DMS 273 treated with DMSO at 0.1 percent for 48 hours (cell line): ENCODE results near the gene NPAS1.
"Not testable (repeated sequence)": the region's sequence is repeated elsewhere in the genome, so short reads cannot be mapped to it uniquely, and the experiment has no call there.

Experiments
- DNase-seq: peaks from one replicate; lab custom pipeline; 2025; lab: John Stamatoyannopoulos, UW

Gene NPAS1

DNA sequence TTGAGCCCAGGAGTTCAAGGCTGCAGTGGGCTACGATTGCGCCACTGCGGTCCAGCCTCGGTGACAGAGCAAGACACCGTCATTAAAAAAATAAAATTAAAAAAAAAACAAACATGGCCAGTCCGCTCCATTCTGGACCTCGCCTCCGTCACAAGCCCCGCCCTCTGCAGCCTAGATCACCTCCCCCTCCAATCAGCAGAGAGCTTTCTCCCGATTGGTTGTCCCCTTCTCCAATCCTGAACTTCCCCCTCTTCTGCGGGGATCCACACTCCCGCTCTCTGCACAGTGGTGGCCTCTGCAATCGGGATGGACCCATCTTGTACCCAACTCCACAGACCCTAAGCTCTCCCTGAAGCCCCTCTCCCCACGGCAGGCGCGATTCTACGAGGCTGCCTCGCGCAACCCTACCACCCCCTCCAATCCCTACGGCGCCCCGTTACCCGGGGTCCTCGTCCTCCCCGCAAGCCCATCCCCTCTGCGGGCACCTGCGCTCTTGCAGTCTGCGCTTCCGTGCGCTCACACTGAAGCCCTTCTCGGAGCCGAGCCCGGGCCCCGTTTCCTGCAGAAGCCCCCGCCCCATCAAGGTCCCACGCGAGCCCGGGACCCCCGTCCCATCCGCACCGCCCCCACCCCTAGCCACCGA lies 28.2 kb downstream of the NPAS1 start:
- peak; percentile 75 for DNase-seq

DNA sequence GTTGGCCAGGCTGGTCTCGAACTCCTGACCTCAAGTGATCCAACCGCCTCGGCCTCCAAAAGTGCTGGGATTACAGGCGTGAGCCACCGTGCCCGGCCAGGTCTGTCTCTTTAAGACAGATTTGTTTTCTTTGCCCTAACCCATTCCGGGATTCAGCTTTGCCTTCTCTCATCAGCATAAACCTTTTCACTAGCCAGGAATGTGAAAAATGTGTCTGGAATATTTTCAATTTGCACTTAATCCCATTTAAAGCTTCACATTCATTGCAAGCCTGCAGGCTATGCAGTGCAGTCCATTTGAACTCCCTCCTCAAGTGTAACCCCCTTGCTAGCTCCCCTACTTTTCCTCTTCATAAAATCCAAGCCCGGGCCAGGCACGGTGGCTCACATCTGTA lies 29.7 kb downstream of the NPAS1 start:
- no peak for DNase-seq

DNA sequence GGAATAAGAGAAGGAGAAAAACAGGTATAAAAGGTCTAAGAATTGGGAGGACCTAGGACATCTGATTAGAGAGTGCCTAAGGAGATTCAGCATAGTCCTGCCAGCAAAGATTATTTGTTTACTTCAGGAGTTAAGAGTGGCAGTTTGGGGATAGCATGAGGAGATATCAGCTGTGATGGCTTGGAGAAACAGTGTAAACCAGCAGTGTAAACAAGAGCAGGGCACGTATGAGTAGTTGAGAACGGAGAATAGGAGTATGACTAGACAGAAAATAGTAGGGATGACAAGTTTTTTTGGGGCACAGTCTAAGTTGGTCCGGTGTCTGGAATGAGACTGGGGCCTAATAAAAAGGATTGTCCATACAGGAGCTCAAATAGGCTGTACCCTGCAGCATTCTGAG lies 30.9 kb downstream of the NPAS1 start:
- not testable (repeated sequence) for DNase-seq

DNA sequence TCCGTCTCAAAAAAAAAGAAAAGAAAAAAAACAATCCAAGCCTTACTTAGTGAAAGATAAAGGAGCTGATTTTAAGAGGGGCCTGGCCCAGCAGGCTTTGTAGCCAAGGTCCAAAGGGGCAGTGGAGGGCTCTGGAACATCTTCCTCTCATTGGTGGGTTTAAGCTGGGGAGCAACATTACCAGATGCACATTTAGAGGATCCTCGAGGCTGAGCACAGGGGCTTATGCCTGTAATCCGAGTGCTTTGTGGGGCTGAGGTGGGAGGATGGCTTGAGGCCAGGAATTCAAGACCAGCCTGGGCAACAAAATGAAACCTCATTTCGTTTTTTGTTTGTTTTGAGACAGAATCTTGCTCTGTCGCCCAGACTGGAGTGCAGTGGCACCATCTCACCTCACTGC lies 36.8 kb downstream of the NPAS1 start:
- DNase-seq = no peak

DNA sequence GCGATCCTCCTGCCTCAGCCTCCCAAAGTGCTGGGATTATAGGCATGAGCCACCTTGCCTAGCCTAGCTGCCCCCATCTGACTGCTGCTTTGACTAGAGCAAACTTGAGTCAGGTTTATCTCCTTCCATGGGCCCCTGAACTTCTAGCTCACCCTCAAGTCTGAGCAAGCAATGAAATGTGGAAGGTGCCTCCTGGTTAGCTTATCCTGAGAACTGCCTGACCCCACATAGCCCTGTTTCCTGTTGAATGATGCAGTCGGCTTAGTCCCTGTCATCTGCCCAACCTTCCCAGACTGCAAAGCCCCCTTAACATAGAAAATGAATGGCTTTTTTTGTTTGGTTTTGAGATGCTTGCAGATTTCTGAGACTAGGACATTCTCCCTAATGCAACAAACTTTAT lies 37.7 kb downstream of the NPAS1 start:
- no peak for DNase-seq

DNA sequence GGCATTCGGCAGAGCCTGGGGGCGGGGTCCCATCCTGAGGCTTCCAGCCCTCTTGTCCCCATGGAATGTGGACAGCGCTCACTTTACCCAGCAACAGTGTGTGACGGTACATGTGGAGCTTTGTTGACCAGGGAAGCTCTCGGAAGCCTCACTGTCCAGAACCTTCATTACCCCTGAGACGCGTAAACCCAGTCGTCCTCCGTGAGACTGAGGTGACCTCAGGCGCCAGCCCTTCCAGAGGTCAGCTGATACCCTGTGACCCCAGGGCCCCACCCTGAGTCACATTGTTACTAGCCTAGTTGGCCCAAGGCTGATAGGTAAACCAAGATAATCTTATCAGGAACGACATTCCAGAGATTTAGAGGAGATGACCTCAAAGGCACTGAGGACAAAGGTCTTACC lies 39.0 kb downstream of the NPAS1 start:
- DNase-seq = no peak

DNA sequence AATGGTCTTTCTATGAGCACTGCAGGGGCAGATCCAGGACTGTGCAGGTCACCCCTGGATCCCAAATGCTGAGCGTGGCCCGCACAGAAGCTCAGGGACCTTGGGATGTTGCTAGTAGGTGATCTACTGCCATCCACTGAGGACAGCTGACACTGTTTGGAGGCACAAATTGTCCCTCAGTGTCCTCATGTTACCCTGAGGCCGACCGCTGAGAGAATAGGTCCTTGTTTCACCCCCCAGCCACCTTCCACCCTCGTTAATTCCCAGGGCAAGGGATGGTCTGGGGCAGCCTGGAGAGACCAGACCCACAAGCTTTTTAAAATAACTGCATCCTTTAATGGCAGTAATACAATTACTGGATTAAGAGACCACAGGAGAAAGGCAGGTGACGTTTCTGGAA lies 44.2 kb downstream of the NPAS1 start:
- DNase-seq = no peak

DNA sequence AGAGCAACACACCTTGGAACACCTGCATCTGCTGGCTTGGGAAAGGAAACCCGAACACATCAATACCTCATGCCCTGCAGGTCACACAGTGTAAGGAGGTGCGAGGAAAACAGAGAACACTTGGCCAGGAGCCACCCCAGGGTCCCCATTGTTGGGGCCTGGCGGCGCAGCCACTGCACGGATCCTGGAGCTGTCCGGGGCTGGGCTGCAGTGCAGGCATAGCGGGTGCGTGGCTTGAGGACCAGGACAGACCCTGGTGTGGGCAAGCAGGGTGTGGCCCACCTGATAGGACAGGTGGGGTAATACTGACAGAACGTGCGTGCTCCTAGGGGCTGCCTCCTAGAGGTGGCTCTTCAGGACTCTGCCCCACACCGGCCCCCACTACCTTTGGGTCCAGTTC lies 45.6 kb downstream of the NPAS1 start:
- DNase-seq = no peak

DNA sequence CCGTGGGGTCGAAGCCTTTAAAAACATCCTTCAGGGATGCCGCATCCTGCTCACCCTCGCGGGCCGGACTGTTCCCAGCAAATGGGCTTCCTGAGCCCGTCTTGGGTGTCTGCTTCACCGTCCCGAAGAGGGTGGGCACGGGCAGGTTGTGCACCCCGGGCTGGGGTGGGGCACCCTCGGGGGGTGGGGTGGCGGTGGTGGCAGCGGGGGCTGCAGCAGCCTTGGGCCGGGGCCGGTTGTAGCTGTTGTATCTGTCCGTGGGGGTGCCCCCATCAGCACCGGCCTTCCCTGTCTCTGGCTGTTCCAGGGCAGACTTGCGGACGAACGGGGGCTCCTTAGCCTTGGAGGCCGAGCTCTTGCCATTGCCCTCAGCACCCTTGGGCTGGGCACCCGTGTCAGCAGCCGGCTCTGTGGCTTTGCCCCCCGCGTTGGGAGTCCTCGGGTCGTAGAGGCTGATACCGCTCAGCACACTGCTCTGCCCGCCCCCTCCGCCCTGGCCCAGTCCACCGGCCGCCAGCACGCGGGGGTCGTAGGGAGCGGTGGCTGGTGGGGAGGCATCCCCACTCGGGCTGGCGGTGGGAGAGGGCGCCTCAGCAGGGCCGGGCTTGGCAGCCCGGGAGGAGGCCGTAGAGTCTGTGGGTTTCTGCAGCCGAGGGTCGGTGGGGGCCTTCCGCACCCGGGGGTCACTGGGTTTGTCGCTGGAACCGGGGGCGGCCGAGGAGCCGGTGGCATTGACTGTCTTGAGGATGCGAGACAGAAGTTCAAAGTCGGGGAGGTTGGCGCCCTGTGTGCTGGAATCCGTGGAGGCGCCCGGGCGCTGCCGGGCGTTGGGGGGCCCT lies 47.0 kb downstream of the NPAS1 start:
- no peak for DNase-seq

DNA sequence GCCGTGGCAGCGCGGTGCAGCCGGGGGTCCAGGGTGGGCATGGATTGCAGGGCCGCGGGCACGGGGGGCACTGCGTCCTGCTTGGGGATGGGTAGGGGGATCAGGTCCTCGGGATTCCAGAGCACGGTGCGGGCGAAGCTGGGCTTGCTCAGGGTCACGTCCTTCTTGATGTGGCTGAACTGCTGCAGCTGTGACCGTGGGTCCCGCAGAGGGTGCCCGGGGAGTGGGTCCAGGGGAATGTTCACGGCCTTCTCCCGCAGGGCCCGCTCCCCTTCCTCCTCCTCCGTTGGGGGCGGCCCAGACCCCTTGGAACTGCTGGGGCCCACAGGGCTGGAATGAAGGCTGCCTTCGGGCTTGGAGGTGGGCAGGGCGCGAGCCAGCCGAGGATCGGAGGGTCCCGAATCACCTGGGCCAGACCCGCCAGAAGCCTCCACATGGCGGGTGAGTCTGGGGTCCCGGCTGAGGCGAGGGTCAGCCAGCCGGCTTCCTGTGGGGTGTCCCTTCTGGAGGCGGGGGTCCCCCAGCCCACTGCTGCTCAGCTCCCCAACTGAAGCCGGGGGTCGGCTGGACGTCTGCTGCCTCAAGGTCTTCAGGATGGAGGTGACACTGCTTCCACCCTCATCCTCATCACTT lies 47.7 kb downstream of the NPAS1 start:
- no peak for DNase-seq

DNA sequence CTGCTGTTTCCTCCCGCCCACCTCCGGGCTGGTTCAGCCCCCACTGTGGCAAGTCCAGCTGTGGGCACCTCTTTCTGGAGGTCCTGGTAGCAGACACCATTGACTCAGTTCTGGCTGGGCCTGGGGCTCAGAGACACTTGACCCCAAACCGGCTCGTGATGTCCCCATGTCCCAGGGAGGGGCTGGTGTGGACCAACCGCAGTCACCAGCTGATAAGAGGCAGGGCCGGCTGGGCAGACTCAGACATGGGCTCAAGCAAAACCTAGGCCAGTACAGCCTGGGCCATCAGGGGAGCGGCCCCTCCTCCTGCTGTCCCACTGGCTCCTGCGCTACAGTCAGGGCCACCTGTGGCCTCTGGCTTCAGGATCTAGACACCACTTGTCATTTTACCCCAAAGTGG lies 48.6 kb downstream of the NPAS1 start:
- DNase-seq = no peak

DNA sequence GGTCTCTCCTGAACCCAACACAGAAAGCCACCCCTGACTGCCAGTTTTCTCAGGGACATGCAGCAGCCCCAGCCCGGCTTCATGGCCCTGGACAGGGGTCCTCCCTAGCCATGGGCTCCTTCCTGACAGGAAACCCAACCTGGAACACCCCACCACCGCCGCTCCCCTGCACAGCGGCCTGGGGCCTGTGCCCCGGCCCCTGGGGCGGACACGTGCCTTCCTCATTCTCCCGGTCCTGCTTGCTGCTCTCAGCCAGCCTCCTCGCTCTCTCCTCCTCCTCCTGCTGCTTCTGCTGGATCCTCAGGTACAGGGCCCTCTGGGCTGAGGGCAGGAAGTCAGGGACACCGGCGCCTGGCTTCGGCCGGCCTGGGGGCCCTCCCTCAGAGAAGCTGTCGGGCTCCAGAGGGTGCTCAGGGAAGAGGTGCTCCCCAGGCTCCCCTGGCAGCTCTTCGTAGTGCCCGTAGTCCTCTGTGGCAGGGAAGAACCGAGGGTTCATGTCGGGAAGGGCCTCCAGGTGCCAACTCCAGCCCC lies 49.3 kb downstream of the NPAS1 start:
- no peak for DNase-seq

DNA sequence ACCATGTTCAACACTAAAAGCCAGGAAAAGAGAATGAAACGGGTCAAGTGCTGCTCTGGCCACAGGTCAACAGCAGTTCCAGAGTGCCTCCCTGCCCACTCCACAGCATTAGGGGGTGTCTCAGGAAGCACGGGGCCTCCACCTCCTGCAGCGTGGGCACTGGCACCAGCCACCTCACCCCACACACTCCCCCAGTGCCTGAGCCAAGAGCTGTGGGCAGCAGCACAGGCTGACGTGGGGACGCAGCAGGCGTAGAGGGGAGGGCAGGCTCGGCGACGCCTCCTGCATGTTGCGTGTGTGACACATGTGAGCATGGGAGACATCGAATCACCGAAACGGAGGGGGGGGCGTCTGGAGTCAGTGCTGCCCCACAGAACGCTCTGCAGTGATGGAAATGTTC lies 50.2 kb downstream of the NPAS1 start:
- DNase-seq = no peak

DNA sequence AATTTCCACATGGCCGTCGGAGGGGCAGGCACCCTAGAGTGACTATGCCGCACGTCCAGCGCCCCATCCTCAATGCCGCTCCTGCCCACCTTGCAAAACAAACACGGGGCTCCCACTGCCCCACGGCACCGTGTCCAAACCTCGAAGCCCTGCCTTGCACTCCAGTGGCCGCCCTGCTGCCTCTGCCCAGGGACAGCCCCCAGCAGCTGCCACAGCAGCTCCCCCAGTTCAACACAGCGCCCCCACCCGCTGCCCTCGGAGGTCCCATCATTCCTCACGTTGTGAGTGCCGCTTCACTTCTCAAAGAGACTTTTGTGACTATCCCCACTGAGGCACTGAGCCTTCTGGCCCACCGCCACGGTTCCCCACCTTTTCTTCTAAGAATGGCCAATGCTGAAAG lies 51.1 kb downstream of the NPAS1 start:
- no peak for DNase-seq

DNA sequence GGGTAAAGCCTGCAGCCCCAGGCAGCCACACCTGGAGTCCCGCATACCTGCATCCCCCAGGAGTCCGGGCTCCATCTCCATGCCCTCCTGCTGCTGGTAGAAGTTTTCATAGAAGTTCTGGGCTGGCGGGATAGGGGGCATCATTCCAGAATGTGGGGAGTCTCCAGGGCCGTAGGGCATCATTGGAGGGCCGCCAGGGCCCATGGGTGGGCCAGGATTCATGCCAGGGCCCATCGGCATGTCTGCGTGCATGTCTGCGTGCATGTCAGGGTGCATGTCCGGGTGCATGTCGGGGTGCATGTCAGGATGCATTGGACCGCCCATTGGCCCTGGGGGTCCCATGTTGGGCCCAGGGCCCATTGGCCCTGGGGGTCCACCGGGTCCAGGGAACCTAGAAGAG lies 52.1 kb downstream of the NPAS1 start:
- no peak for DNase-seq

DNA sequence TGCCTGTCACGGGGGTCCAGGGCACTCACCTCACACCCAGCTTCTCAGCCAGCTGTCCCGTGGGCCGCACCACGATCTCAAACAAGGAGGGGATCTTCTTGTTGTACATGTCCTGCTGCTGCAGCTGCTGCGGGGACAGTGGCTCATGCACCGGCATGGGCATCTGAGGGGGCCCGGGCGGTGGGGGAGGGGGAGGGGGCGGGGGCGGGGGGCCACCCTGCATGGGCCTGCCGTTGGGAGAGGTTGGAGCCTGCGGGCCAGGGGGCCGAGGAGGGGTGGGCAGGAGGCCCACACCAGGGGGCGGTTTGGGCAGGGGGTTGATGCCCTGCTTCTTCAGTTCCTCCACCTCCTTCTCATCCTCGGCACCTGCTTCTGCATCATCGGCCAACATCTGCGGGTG lies 52.7 kb downstream of the NPAS1 start:
- no peak for DNase-seq

DNA sequence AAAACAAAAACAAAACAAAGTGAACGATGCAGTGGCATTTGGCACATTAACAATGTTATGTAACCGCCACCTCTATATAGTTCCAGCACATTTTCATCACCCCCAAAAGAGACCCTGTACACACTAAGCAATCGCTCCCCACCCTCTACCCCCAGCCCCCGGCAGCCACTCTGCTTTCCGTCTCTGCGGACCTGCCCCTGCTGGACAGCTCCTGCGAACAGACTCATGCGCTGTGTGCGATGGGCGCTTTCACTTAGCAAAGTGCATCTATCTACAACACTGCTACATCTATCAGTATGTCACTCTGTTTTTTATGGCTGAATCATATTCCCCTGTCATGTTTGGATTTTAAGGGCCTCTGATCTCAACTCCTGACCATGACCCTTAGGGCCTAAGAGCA lies 53.9 kb downstream of the NPAS1 start:
- DNase-seq = no peak

DNA sequence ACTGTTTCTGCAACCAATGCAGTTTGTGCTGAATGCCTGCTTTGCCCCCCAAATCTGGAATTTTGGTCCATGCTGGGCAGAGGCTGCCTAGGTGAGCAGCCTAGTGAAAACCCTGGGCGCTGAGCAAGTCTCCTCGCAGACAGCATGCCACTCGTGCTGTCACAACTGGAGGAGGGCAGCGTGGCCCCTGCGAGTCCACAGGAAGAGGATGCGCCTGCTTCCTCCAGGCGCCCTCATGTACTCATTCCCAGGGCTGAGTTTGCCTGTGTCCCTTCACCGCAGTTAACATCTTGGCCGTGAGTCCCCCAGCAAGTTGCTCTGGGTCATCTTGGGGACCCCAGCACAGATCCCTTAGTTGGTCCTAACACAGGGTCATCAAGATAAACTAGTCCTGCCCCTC lies 55.0 kb downstream of the NPAS1 start:
- DNase-seq = no peak

DNA sequence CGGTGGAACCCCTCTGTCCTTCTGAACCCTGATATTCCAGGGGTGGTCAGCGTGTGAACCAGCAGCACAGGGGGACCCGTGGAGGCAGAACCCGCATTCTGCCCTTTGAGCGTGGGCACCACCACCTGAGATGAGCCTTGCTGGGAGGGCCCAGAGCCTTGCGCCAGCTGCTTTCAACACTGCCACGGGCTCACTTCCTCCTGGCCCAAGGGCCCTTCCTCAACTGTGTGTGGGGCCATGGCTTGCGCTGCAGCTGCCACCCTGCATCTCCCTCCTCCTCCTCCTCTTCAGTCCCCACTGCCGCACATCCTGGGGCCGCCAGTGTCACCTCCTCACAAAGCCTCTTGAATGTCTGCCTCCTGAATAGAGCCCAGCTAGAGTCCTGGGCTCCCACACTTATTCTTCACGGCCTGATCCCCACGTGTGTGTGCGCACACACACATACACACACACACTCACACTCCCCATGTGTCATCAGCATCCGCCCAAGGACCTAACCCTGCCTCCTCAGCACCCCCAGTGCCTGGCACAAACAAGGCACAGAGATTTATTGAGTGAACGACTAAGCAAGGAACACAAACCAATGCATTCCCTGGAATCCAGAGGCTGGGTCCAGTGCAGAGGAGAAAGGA lies 55.7 kb downstream of the NPAS1 start:
- DNase-seq = no peak

DNA sequence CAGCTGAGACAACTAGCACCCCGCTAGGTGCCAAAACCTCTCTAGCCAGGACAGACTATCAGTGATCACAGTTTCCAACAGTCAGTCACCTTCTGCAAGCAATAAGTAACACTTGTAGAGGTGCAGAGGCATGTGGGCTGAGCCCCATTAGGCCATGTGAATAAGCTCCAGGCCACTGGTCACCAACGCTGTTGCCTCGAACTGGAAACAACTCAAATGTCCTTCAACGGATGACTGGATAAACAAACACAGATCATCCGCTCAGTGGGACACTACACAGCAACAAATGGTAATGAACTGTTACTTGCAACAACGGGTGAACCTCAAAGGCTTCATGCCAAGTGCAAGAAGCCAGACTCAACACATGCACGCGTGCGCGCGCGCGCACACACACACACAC lies 56.3 kb downstream of the NPAS1 start:
- no peak for DNase-seq

DNA sequence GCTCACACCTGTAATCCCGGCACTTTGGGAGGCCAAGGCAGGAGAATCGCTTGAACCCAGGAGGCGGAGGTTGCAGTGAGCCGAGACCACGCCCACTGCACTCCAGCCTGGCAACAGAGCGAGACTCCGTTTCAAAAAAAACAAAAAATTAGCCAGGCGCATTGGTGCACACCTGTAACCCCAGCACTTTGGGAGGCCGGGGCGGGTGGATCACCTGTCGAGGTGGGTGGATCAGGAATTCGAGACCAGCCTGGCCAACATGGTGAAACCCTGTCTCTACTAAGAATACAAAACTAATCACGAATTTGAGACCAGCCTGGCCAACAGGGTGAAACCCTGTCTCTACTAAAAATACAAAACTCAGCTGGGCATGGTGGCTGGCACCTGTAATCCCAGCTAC lies 58.7 kb downstream of the NPAS1 start:
- DNase-seq = not testable (repeated sequence)

DNA sequence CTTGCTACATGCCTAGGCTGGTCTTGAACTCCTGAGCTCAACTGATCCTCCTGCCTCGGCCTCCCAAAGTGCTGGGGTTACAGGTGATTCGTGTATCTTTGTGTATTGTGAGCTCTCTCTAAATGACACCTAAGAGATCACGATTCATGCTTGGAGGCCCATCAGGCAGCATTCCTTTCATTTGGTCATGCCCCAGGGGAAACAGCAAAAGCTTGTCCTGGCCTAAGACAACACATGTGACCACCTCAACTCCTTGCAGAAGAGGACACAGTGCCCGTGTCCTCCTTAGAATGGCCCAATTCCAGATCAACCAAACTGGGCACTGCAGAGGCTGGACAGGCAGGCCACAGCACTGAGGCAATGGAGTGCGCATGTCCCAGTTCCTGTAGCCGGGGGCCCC lies 61.5 kb downstream of the NPAS1 start:
- DNase-seq = no peak

DNA sequence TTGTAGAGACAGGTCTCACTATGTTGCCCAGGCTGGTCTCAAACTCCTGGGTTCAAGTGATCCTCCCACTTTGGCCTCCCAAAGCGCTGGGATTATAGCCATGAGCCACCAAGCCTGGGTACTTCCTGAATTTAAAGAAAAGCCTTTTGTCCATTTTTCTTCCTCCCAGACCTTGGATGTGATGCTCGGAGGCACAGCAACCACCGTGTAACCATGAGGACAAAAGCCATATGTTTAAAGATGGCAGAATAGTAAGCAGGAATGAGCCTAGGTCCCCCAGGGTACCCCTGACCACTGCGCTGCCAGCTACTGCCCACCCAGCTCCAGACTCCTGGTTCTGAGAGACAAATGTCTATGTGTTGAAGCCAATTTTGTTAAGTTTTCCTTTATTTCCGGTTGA lies 62.9 kb downstream of the NPAS1 start:
- no peak for DNase-seq
